IMR-90 (cell line): ENCODE data around the gene KDM5A. TPM values are rescaled to one million over a fixed set of nuclear protein-coding genes. Genes with fewer than 3 reads are reported as not detected.
A peak's percentile ranks its signal among the peaks of the same experiment; 100 is the strongest.

ENCODE experiments used
- ATAC-seq: fragments of 200-7000 bp; cut with Tn5 transposase; 2 replicates; pipeline ENCODE4 v1.9.1; 2020; ENCODE audit warnings: low read depth, mild to moderate bottlenecking, moderate library complexity
- BruUV-seq: library from RNA; stranded (reverse); fragments of 400-500 nt; replicated peaks from 2 replicates; lab custom pipeline; 2021; lab: Mats Ljungman, UMichigan
- CTCF ChIA-PET: fragments of 300-600 bp; formaldehyde crosslinking; extraction: SDS; loops from one replicate; lab custom pipeline; 2021; ENCODE audit warnings: antibody characterized with exemption; lab: Yijun Ruan, JAX
- POLR2A ChIA-PET: fragments of 300-600 bp; sonication (Branson Sonifier 250); formaldehyde crosslinking; loops from one replicate; lab custom pipeline; 2022; ENCODE audit warnings: antibody characterized with exemption; ENCODE audit not compliant: unreplicated experiment; lab: Charles Lee
- DNase-seq: peaks from one replicate; pipeline ENCODE4 v3.0.0; 2013
- H2AFZ ChIP-seq: replicated peaks from 2 replicates; pipeline ENCODE3; 2013; ENCODE audit warnings: low read length, mild to moderate bottlenecking; ENCODE audit not compliant: poor library complexity
- H2AK5ac ChIP-seq: 2 replicates; pipeline ENCODE4 v1.6.1; 2013; ENCODE audit warnings: low read depth, low read length, inconsistent platforms
- H2AK9ac ChIP-seq: replicated peaks from 2 replicates; pipeline ENCODE3; 2013; ENCODE audit warnings: mild to moderate bottlenecking, low read depth, low read length, moderate library complexity; ENCODE audit not compliant: poor library complexity
- H2BK120ac ChIP-seq: 2 replicates; pipeline ENCODE4 v1.6.1; 2013; ENCODE audit warnings: low read depth, low read length, inconsistent platforms
- H2BK15ac ChIP-seq: 3 replicates; pipeline ENCODE4 v1.6.1; 2013; ENCODE audit warnings: low read depth, low read length, inconsistent platforms
- H2BK20ac ChIP-seq: 2 replicates; pipeline ENCODE4 v1.6.1; 2013; ENCODE audit warnings: low read depth, mild to moderate bottlenecking, inconsistent platforms, low read length, moderate library complexity
- H2BK5ac ChIP-seq: 2 replicates; pipeline ENCODE4 v1.6.1; 2013; ENCODE audit warnings: mild to moderate bottlenecking, low read depth, low read length, inconsistent platforms; ENCODE audit not compliant: poor library complexity, severe bottlenecking
- H3K14ac ChIP-seq: replicated peaks from 2 replicates; pipeline ENCODE4 v1.6.1; 2013; ENCODE audit warnings: low read depth, low read length, inconsistent platforms
- H3K18ac ChIP-seq: 2 replicates; pipeline ENCODE4 v1.6.1; 2013; ENCODE audit warnings: low read depth, low read length, control low read depth
- H3K23ac ChIP-seq: 2 replicates; pipeline ENCODE4 v1.6.1; 2013; ENCODE audit warnings: low read depth, low read length, inconsistent platforms
- H3K27ac ChIP-seq: 2 replicates; pipeline ENCODE4 v1.5.1; 2013; ENCODE audit warnings: mild to moderate bottlenecking, control low read depth, low read length; ENCODE audit not compliant: insufficient read depth
- H3K27me3 ChIP-seq: 2 replicates; pipeline ENCODE4 v1.6.1; 2013; ENCODE audit warnings: low read length; ENCODE audit not compliant: control insufficient read depth, insufficient read depth
- H3K36me3 ChIP-seq: 2 replicates; pipeline ENCODE4 v1.6.1; 2013; ENCODE audit warnings: low read length, mixed read lengths; ENCODE audit not compliant: control insufficient read depth, insufficient read depth
- H3K4ac ChIP-seq: 2 replicates; pipeline ENCODE4 v1.6.1; 2013; ENCODE audit warnings: low read depth, low read length, inconsistent platforms
- H3K4me1 ChIP-seq: 2 replicates; pipeline ENCODE4 v1.6.1; 2013; ENCODE audit warnings: low read length, mixed read lengths; ENCODE audit not compliant: control insufficient read depth, insufficient read depth
- H3K4me2 ChIP-seq: 2 replicates; pipeline ENCODE4 v1.6.1; 2013; ENCODE audit warnings: low read depth, mild to moderate bottlenecking, control low read depth, low read length, moderate library complexity
- H3K4me3 ChIP-seq: 2 replicates; pipeline ENCODE4 v1.5.1; 2013; ENCODE audit warnings: low read depth, mild to moderate bottlenecking, control low read depth, low read length, moderate library complexity; ENCODE audit not compliant: insufficient read depth
- H3K56ac ChIP-seq: 2 replicates; pipeline ENCODE4 v1.6.1; 2013; ENCODE audit warnings: low read length, inconsistent platforms; ENCODE audit not compliant: insufficient read depth; ENCODE audit errors: extremely low read depth
- H3K79me1 ChIP-seq, 2 experiments: 2 replicates each; pipeline ENCODE4 v1.6.1; 2013; ENCODE audit warnings: low read length in 2 of 2, inconsistent platforms in 1 of 2, low read depth in 1 of 2
- H3K9ac ChIP-seq: 2 replicates; pipeline ENCODE4 v1.6.1; 2013; ENCODE audit warnings: low read depth, low read length, control low read depth
- H3K9me1 ChIP-seq: 2 replicates; pipeline ENCODE4 v1.6.1; 2013; ENCODE audit warnings: low read length, inconsistent platforms; ENCODE audit not compliant: insufficient read depth
- H3K9me3 ChIP-seq: 2 replicates; pipeline ENCODE4 v1.6.1; 2013; ENCODE audit warnings: low read length; ENCODE audit not compliant: control insufficient read depth, insufficient read depth
- H4K20me1 ChIP-seq: 2 replicates; pipeline ENCODE4 v1.6.1; 2013; ENCODE audit warnings: low read length, inconsistent platforms; ENCODE audit not compliant: insufficient read depth
- H4K5ac ChIP-seq: 2 replicates; pipeline ENCODE4 v1.6.1; 2013; ENCODE audit warnings: mild to moderate bottlenecking, low read depth, low read length, control low read depth
- H4K8ac ChIP-seq, 2 experiments: 2 replicates each; pipeline ENCODE4 v1.6.1; 2013; ENCODE audit warnings: low read depth in 2 of 2, low read length in 2 of 2, control low read depth in 1 of 2, inconsistent platforms in 1 of 2
- H4K91ac ChIP-seq: 2 replicates; pipeline ENCODE4 v1.6.1; 2013; ENCODE audit warnings: low read depth, low read length, inconsistent platforms; ENCODE audit not compliant: insufficient read depth
- BHLHE40 ChIP-seq: fragments of 150-350 bp; IDR thresholded peaks from 2 replicates; pipeline ENCODE4 v1.6.1; 2016; ENCODE audit warnings: mild to moderate bottlenecking, low read depth, low read length
- CEBPB ChIP-seq: IDR thresholded peaks from 2 replicates; pipeline ENCODE4 v1.6.1; 2012; ENCODE audit warnings: low read depth, low read length, improper control_type of control experiment
- CHD1 ChIP-seq: IDR thresholded peaks from 2 replicates; pipeline ENCODE4 v1.6.1; 2012; ENCODE audit warnings: low read depth, low read length, improper control_type of control experiment
- FOS ChIP-seq: fragments of 150-350 bp; IDR thresholded peaks from 2 replicates; pipeline ENCODE4 v1.6.1; 2016; ENCODE audit warnings: low read depth, low read length
- MAZ ChIP-seq: IDR thresholded peaks from 2 replicates; pipeline ENCODE4 v1.6.1; 2012; ENCODE audit warnings: low read depth, mild to moderate bottlenecking, low read length, improper control_type of control experiment, moderate library complexity, borderline replicate concordance
- NFE2L2 ChIP-seq: fragments of 150-350 bp; IDR thresholded peaks from 2 replicates; pipeline ENCODE4 v1.6.1; 2016; ENCODE audit warnings: low read depth, mild to moderate bottlenecking, low read length
- RFX5 ChIP-seq: IDR thresholded peaks from 2 replicates; pipeline ENCODE4 v1.8.0; 2012; ENCODE audit warnings: low read depth, mild to moderate bottlenecking, low read length, moderate library complexity
- WGBS, 2 experiments: methylation state at CpG; one replicate each; pipeline versions ENCODE4 v1.1.5 to v1.1.7; 2013; ENCODE audit warnings: missing lambda C conversion rate in 2 of 2; ENCODE audit not compliant: insufficient read length in 1 of 2; ENCODE audit errors: extremely low coverage in 2 of 2; 5-methylcytosine and 5-hydroxymethylcytosine counted together
- dilution Hi-C: fragments of 300-500 bp; cut with HindIII; formaldehyde crosslinking; loops from one replicate; pipeline ENCODE4 v1.14.3; 2018; ENCODE audit warnings: low sequenced_read_pairs; ENCODE audit not compliant: unreplicated experiment
- in situ Hi-C: fragments of 300-500 bp; cut with MboI; formaldehyde crosslinking; loops from 3 replicates; pipeline ENCODE4 v1.14.3; 2019; ENCODE audit warnings: low sequenced_read_pairs, inconsistent platforms, mixed read lengths
- intact Hi-C: fragments of 100-400 bp; cut with micrococcal nuclease; formaldehyde crosslinking; loops from 2 replicates; pipeline ENCODE4 v1.10.0; 2022
- polyA plus RNA-seq, 3 experiments: library from polyadenylated mRNA; depleted of rRNA; stranded (reverse); fragments of >200 nt; gene quantifications; 2 replicates each; pipeline ENCODE4 v1.2.3, GENCODE V29; 2012; ENCODE audit warnings: low replicate concordance in 1 of 3
- total RNA-seq: library from RNA; depleted of rRNA; stranded (reverse); fragments of >200 nt; gene quantifications from 2 replicates; pipeline ENCODE4 v1.2.3, GENCODE V29; 2012

KDM5A gene
- total and polyA plus RNA-seq, 2 of the 4 experiments (the other 2 are of a cell fraction): 7.9 to 95.9 TPM

DNA sequence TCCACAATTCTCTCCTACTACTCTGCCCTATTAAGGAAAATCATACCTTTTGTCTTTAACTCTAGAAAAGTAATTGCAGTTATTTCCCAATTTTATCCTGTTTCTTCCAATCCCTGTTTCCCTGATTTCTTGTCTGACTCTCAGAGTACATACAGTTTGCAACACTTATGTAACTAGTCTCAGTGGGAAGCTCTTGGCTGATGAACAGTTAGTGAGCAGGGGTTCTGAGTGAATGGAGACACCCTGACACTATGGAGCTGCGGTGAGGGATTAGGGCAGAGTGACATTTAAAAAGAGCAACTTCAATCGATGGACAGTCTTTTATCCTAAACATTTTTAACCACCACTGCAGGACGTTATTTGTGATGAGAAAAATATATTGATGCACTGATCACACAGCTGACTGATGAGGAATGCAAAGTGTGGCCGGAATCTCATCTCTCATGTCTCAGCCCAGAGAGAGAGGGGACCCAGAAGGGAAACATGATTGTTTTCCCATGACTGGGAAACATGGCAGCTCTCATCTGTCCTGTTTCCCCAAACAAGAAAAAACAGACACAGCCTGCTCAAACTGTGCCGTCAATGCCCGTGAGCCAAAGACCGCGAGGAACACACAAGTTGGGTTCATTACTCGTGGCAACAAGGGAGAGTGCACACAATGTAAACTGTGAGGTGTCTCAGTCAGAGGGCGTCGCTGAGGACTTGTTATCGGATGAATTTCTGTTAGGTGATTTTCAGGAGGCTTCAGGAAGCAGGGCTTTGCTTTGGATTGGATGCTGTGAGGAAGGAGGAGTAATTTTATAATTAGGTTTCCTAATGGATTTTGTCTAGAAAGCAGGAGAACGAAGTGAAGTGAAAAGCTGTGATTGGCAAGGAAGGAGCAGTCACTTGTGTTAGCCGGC lies 121.3 kb downstream of the KDM5A start:
- intact Hi-C loops: no loop called here
- Histone ChIP-seq H2BK120ac (no peak overlapping the region), H4K8ac (no peak overlapping the region), H3K9me3 (no peaks in the 10 kb centered on the region), H4K5ac (no peak overlapping the region), H3K9ac (no peak overlapping the region), H3K27ac (no peak overlapping the region), H3K4ac (no peak overlapping the region), H2AK5ac (no peak overlapping the region), H2BK5ac (no peak overlapping the region), H3K36me3 (no peaks in the 10 kb centered on the region), H3K4me3 (no peak overlapping the region), H2BK15ac (no peak overlapping the region), H3K4me2 (peak overlapping the region; percentile 33), H2BK20ac (no peak overlapping the region), H2AFZ (peak overlapping the region; percentile 52), H3K4me1 (peaks cover 8% of the 10 kb centered on the region), H3K9me1 (peaks cover 4% of the 10 kb centered on the region; the same call in 1 of the 2 replicates), H3K14ac (no peak overlapping the region), H3K56ac (no peak overlapping the region), H2AK9ac (no peak overlapping the region), H3K23ac (peak overlapping the region; percentile 46; the same call in 1 of the 2 replicates), H3K79me1 (no peaks in the 10 kb centered on the region), H3K27me3 (peaks cover 21% of the 10 kb centered on the region), H4K20me1 (no peaks in the 10 kb centered on the region), H3K18ac (no peak overlapping the region), H4K91ac (no peak overlapping the region)
- dilution Hi-C loops: no loop called here
- in situ Hi-C loops: no loop called here
- DNase-seq: peak; percentile 39
- TF ChIP-seq BHLHE40: no peak
- no peak for TF ChIP-seq CHD1
- TF ChIP-seq MAZ: no peak
- TF ChIP-seq FOS: no peak
- TF ChIP-seq CEBPB: no peak
- TF ChIP-seq NFE2L2: no peak
- no peak for TF ChIP-seq RFX5
- CTCF ChIA-PET: interaction anchor here (0.6 kb wide), 2 partner anchors 13 to 16 kb away, joined by 3 to 9 read pairs; no protein-coding TSS in a partner anchor
- POLR2A ChIA-PET: no interaction called here
- no TSS peak for BruUV-seq
- WGBS, 2 experiments: 8% methylated on average over 6 of the region's 14 CpGs; no CpG with 5 or more reads in 1 of the 2 experiments
- peak; percentile 46 for ATAC-seq
